Measurements from ENCODE around the gene ADCYAP1. TPM values are rescaled to one million over a fixed set of nuclear protein-coding genes. Genes with fewer than 3 reads are reported as not detected.

Gene ADCYAP1
- total RNA-seq, 1 experiment from 2014 or later = not detected

- Histone ChIP-seq H2BK120ac (ENCODE audit: low read depth, low read length, poor library complexity, severe bottlenecking) (no peak overlapping the region), H4K20me1 (ENCODE audit: control insufficient read depth, insufficient read depth, insufficient read length) (peaks cover 3% of the 10 kb centered on the region), H4K5ac (ENCODE audit: insufficient read length, low read depth, low read length) (no peak overlapping the region), H3K27ac (ENCODE audit: insufficient read length, low read depth, low read length) (no peak overlapping the region), H4K91ac (ENCODE audit: insufficient read length, low read depth, low read length) (no peak overlapping the region), H3T11ph (ENCODE audit: low read length) (no peak overlapping the region), H3K4me1 (ENCODE audit: insufficient read depth, low read length) (no peaks in the 10 kb centered on the region), H2AFZ (ENCODE audit: low read length) (no peak overlapping the region), H3K9ac (ENCODE audit: extremely low read depth, insufficient read length, low read length) (no peak overlapping the region), H3K23ac (ENCODE audit: insufficient read length, low read depth, low read length) (no peak overlapping the region), H3K18ac (ENCODE audit: insufficient read length, low read depth, low read length) (no peak overlapping the region), H4K8ac (replicated peaks; ENCODE audit: insufficient read length, low read depth, low read length) (no peak overlapping the region), H3K14ac (ENCODE audit: insufficient read depth, low read length) (no peak overlapping the region), H3K9me3 (ENCODE audit: control insufficient read depth, low read depth, low read length) (no peaks in the 10 kb centered on the region), H2BK5ac (ENCODE audit: insufficient read length, low read length) (no peak overlapping the region), H3K27me3 (ENCODE audit: insufficient read depth, low read length) (no peaks in the 10 kb centered on the region), H3K4ac (ENCODE audit: low read depth, low read length) (no peak overlapping the region), H2BK12ac (ENCODE audit: insufficient read length, low read depth, low read length) (no peak overlapping the region), H2BK20ac (ENCODE audit: low read depth, low read length, poor library complexity, severe bottlenecking) (no peak overlapping the region), H3K56ac (ENCODE audit: insufficient read length, low read depth, low read length) (no peak overlapping the region), H3K79me1 (ENCODE audit: insufficient read depth, low read depth, low read length, poor library complexity, severe bottlenecking) (no peaks in the 10 kb centered on the region), H3K23me2 (ENCODE audit: insufficient read length, low read depth, low read length, poor library complexity, severe bottlenecking) (no peaks in the 10 kb centered on the region), H2BK15ac (ENCODE audit: low read depth, low read length) (no peak overlapping the region), H3K79me2 (ENCODE audit: insufficient read depth, low read length) (no peaks in the 10 kb centered on the region), H3K4me2 (ENCODE audit: insufficient read depth, insufficient read length, low read length) (no peak overlapping the region), H2AK5ac (ENCODE audit: insufficient read length, low read length) (no peak overlapping the region)
- no peaks in the 10 kb centered on the region for H3K9me3 Mint-ChIP-seq
- TF ChIP-seq, protein P1, sequence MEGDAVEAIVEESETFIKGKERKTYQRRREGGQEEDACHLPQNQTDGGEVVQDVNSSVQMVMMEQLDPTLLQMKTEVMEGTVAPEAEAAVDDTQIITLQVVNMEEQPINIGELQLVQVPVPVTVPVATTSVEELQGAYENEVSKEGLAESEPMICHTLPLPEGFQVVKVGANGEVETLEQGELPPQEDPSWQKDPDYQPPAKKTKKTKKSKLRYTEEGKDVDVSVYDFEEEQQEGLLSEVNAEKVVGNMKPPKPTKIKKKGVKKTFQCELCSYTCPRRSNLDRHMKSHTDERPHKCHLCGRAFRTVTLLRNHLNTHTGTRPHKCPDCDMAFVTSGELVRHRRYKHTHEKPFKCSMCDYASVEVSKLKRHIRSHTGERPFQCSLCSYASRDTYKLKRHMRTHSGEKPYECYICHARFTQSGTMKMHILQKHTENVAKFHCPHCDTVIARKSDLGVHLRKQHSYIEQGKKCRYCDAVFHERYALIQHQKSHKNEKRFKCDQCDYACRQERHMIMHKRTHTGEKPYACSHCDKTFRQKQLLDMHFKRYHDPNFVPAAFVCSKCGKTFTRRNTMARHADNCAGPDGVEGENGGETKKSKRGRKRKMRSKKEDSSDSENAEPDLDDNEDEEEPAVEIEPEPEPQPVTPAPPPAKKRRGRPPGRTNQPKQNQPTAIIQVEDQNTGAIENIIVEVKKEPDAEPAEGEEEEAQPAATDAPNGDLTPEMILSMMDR (conservative IDR thresholded peaks at IDR 0.05) = no peak
- H3K4me3 Mint-ChIP-seq = no peak overlapping the region
- no CpG with 5 or more reads among the region's 5 CpGs for WGBS (ENCODE audit: extremely low coverage, insufficient read length, low lambda C conversion rate)
- no peaks in the 10 kb centered on the region for H3K36me3 Mint-ChIP-seq (ENCODE audit: insufficient read depth in 1 of 3, low read depth in 3 of 3)
- H3K27ac Mint-ChIP-seq = no peak overlapping the region
- no peak for DNase-seq
- H3K4me1 Mint-ChIP-seq = peaks cover 12 to 18% of the 10 kb centered on the region in 2 experiments
- H3K27me3 Mint-ChIP-seq (ENCODE audit: low read depth) = peaks cover 10% of the 10 kb centered on the region
These were observed 53.2 kb downstream of the ADCYAP1 start for GRCh38 chr18:957829-958228.
